Loucy (cell line): ENCODE data around the gene MTA1.

Source experiments
- EZH2phosphoT487 ChIP-seq: fragments of 200-600 bp; IDR thresholded peaks from 2 replicates; pipeline ENCODE4 v1.6.1; 2018; ENCODE audit warnings: antibody characterized with exemption, mild to moderate bottlenecking, moderate library complexity, borderline replicate concordance
- TF ChIP-seq, protein P1 (sequence below): fragments of 200-600 bp; sonication (generic); conservative IDR thresholded peaks from 2 replicates; pipeline ENCODE4 v1.5.1; 2014; ENCODE audit warnings: mild to moderate bottlenecking, antibody characterized with exemption, low read length

DNA sequence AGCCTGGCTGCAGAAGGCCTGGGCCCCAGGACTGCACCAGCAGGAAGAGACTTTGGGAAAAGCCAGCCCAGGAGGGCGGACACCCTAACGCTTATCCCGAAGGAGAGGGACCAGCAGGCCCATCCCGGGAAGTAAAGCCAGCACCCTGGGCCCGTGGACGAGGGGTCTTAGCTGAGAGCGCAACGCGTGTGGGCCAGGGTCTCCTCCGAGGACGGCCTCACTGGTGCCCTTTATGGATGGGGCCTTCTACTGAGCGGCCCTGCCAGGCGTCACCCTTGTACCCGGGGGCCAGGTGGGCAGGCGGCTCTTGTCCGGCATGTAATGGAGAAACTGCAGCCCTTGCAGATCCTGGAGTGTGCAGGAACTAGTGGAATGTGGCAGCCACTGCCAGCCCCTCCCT lies 85.5 kb downstream of the MTA1 start:
- TF ChIP-seq, protein P1, sequence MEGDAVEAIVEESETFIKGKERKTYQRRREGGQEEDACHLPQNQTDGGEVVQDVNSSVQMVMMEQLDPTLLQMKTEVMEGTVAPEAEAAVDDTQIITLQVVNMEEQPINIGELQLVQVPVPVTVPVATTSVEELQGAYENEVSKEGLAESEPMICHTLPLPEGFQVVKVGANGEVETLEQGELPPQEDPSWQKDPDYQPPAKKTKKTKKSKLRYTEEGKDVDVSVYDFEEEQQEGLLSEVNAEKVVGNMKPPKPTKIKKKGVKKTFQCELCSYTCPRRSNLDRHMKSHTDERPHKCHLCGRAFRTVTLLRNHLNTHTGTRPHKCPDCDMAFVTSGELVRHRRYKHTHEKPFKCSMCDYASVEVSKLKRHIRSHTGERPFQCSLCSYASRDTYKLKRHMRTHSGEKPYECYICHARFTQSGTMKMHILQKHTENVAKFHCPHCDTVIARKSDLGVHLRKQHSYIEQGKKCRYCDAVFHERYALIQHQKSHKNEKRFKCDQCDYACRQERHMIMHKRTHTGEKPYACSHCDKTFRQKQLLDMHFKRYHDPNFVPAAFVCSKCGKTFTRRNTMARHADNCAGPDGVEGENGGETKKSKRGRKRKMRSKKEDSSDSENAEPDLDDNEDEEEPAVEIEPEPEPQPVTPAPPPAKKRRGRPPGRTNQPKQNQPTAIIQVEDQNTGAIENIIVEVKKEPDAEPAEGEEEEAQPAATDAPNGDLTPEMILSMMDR: no peak
- TF ChIP-seq EZH2phosphoT487: no peak
